HepG2 (cell line): ENCODE data around the gene BCKDHA. TPM values are rescaled to one million over a fixed set of nuclear protein-coding genes. Genes with fewer than 3 reads are reported as not detected.

Source experiments
- ARNTL ChIP-seq: sonication (generic); formaldehyde crosslinking; IDR thresholded peaks from 2 replicates; pipeline ENCODE4 v1.4.0; 2020; ENCODE audit warnings: mild to moderate bottlenecking, missing genetic modification reagents
- BCL6 ChIP-seq: IDR thresholded peaks from 2 replicates; pipeline ENCODE4 v1.6.1; 2016; ENCODE audit warnings: missing genetic modification reagents, missing compliant biosample characterization
- CBX2 ChIP-seq, 2 experiments: fragments of 200-600 bp in 1 of 2; sonication (generic); formaldehyde crosslinking in 1 of 2; IDR thresholded peaks; 2 replicates each; pipeline versions ENCODE4 v1.7.0 to v1.8.1; 2018 to 2022; ENCODE audit warnings: low read depth in 2 of 2, low read length in 1 of 2, mild to moderate bottlenecking in 1 of 2, missing genetic modification reagents in 1 of 2
- EP300 ChIP-seq, 3 experiments: sonication (generic) in 1 of 3; formaldehyde crosslinking in 1 of 3; IDR thresholded peaks; 2 replicates each; pipeline versions ENCODE4 v1.5.1 to v1.6.1; 2011 to 2020; ENCODE audit warnings: low read depth in 2 of 3, low read length in 2 of 3, borderline replicate concordance in 1 of 3, improper control_type of control experiment in 1 of 3, mild to moderate bottlenecking in 1 of 3, missing genetic modification reagents in 1 of 3, moderate library complexity in 1 of 3
- HIC2 ChIP-seq: sonication (generic); formaldehyde crosslinking; IDR thresholded peaks from 2 replicates; pipeline ENCODE4 v1.9.0; 2022; ENCODE audit warnings: low read depth, missing genetic modification reagents
- HMGA1 ChIP-seq: sonication (generic); formaldehyde crosslinking; conservative IDR thresholded peaks from 2 replicates; pipeline ENCODE4 v1.4.0; 2020; ENCODE audit warnings: missing genetic modification reagents
- IRF9 ChIP-seq: sonication (generic); formaldehyde crosslinking; IDR thresholded peaks from 2 replicates; pipeline ENCODE4 v1.8.0; 2022; ENCODE audit warnings: missing genetic modification reagents, mild to moderate bottlenecking, borderline replicate concordance
- KLF12 ChIP-seq: sonication (generic); formaldehyde crosslinking; IDR thresholded peaks from 2 replicates; pipeline ENCODE4 v1.4.0; 2020; ENCODE audit warnings: missing genetic modification reagents, borderline replicate concordance
- MEF2D ChIP-seq: sonication (generic); formaldehyde crosslinking; IDR thresholded peaks from 2 replicates; pipeline ENCODE4 v1.5.1; 2020; ENCODE audit warnings: mild to moderate bottlenecking, missing genetic modification reagents
- PHF5A ChIP-seq: IDR thresholded peaks from one replicate; pipeline ENCODE4 v1.6.1; 2018; ENCODE audit warnings: low read depth, missing genetic modification reagents; ENCODE audit not compliant: unreplicated experiment
- ZFP37 ChIP-seq: sonication (generic); formaldehyde crosslinking; IDR thresholded peaks from 2 replicates; pipeline ENCODE4 v1.4.0; 2020; ENCODE audit warnings: missing genetic modification reagents, borderline replicate concordance
- ZFYVE20 ChIP-seq: sonication (generic); formaldehyde crosslinking; IDR thresholded peaks from 2 replicates; pipeline ENCODE4 v1.8.0; 2023; ENCODE audit warnings: low read depth, mild to moderate bottlenecking, moderate library complexity, missing genetic modification reagents, borderline replicate concordance
- ZNF354B ChIP-seq: sonication (generic); formaldehyde crosslinking; IDR thresholded peaks from 2 replicates; pipeline ENCODE4 v1.8.0; 2022; ENCODE audit warnings: mild to moderate bottlenecking, missing genetic modification reagents
- ZNF407 ChIP-seq: sonication (generic); formaldehyde crosslinking; IDR thresholded peaks from one replicate; pipeline ENCODE4 v1.5.1; 2020; ENCODE audit warnings: mild to moderate bottlenecking, missing genetic modification reagents; ENCODE audit errors: not compliant biosample characterization
- ZNF563 ChIP-seq: sonication (generic); formaldehyde crosslinking; IDR thresholded peaks from 2 replicates; pipeline ENCODE4 v1.8.0; 2022; ENCODE audit warnings: mild to moderate bottlenecking, moderate library complexity, missing genetic modification reagents
- polyA plus RNA-seq, 8 experiments: library from polyadenylated mRNA; depleted of rRNA in 3 of 8; stranded (reverse) in 7 of 8; unstranded in 1 of 8; fragments of >200 nt; fragmentation: Illumina TruSeq in 4 of 8; extraction: Trizol in 4 of 8; gene quantifications; 2 replicates each; pipeline versions ENCODE4 v1.2.1 to v1.2.3, GENCODE V29; 2011 to 2016; ENCODE audit warnings: low read depth in 4 of 8, missing spikeins in 1 of 8, mixed read lengths in 1 of 8; ENCODE audit not compliant: insufficient read depth in 1 of 8
- total RNA-seq, 5 experiments: library from RNA; depleted of rRNA; stranded (reverse); fragments of >200 nt; fragmentation: Illumina TruSeq; extraction: Trizol; gene quantifications; 2 replicates each; pipeline ENCODE4 v1.2.3, GENCODE V29; 2016; ENCODE audit warnings: low read depth in 1 of 5

Gene BCKDHA
- total and polyA plus RNA-seq, 2 of the 13 experiments (the other 11 are each of a cell fraction or from before 2014, with no cell fraction given), result 11.8 to 31.5 TPM

GRCh38 chr19:41352609-41353465 lies 44.8 kb upstream of the BCKDHA start (continued):
- no peak; the same call in 1 of the 2 replicates for TF ChIP-seq IRF9 (CRISPR knock-in tag)
- no peak for TF ChIP-seq EP300 (IDR thresholded peaks at IDR 0.05; ENCODE audit: low read depth in 2 of 2, low read length in 2 of 2)
- no peak for TF ChIP-seq EP300 (CRISPR knock-in tag; IDR thresholded peaks at IDR 0.05; ENCODE audit: borderline replicate concordance)
- TF ChIP-seq ZFP37 (CRISPR knock-in tag), result no peak
- no peak for TF ChIP-seq ZFYVE20 (CRISPR knock-in tag)
- TF ChIP-seq MEF2D, result no peak
- no peak for TF ChIP-seq PHF5A
- TF ChIP-seq CBX2 (IDR thresholded peaks at IDR 0.05; ENCODE audit: low read depth, low read length), result no peak
- no peak for TF ChIP-seq CBX2 (CRISPR knock-in tag; IDR thresholded peaks at IDR 0.05; ENCODE audit: low read depth)
- TF ChIP-seq ARNTL (CRISPR knock-in tag), result no peak
- 0 out of 2 replicates have a peak, but pooled peaks have one; percentile 23 for TF ChIP-seq BCL6 (CRISPR knock-in tag)
- TF ChIP-seq ZNF563, result peak; percentile 52
- TF ChIP-seq ZNF354B (CRISPR knock-in tag), result 0 out of 2 replicates have a peak, but pooled peaks have one; percentile 42
- no peak for TF ChIP-seq ZNF407 (CRISPR knock-in tag)
- no peak for TF ChIP-seq HMGA1 (CRISPR knock-in tag)
- peak; percentile 45; the same call in 1 of the 2 replicates for TF ChIP-seq HIC2
- TF ChIP-seq KLF12 (CRISPR knock-in tag), result 0 out of 2 replicates have a peak, but pooled peaks have one; percentile 59
